ENCODE measurements around the gene MRPL32. TPM values are rescaled to one million over a fixed set of nuclear protein-coding genes. Genes with fewer than 3 reads are reported as not detected.

MRPL32 gene
- total RNA-seq, 2 donors from 2014 or later = 15.5 to 25.7 TPM

- peaks cover 3% of the 10 kb centered on the region for H3K4me1 ChIP-seq
- intact Hi-C loops (cut with DNase I) = no loop called here
- H3K4me3 ChIP-seq = no peak overlapping the region
- TF ChIP-seq POLR2A (IDR thresholded peaks at IDR 0.05) (no peak), CTCF (IDR thresholded peaks at IDR 0.05) (no peak)
- H3K9me3 ChIP-seq = no peaks in the 10 kb centered on the region
- no peak for ATAC-seq
- 63 to 79% methylated on average over 4 of the region's 4 CpGs for WGBS, 2 donors
- H3K36me3 ChIP-seq (replicated peaks in 1 of 2; ENCODE audit: insufficient read depth in 1 of 2, low read depth in 2 of 2) = peaks cover 0 to 13% of the 10 kb centered on the region in 2 donors
- H3K27me3 ChIP-seq = no peaks in the 10 kb centered on the region
- H3K27ac ChIP-seq = no peak overlapping the region
- no peak for DNase-seq
Observed at GRCh38 chr7:42939457-42940240, 7.5 kb downstream of the MRPL32 start.

GRCh38 chr7:42940985-42941847 is 9.0 kb downstream of the MRPL32 start:
- Histone ChIP-seq H3K9me3 (no peaks in the 10 kb centered on the region), H3K4me3 (no peak overlapping the region), H3K36me3 (replicated peaks in 1 of 2; ENCODE audit: insufficient read depth in 1 of 2, low read depth in 2 of 2) (peaks cover 0 to 5% of the 10 kb centered on the region in 2 donors), H3K27me3 (no peaks in the 10 kb centered on the region), H3K4me1 (no peaks in the 10 kb centered on the region), H3K27ac (no peak overlapping the region)
- intact Hi-C loops (cut with DNase I) = no loop called here
- DNase-seq (peak; percentile 74 to 89 (median 83)), ATAC-seq (peak; percentile 81)
- TF ChIP-seq CTCF (IDR thresholded peaks at IDR 0.05) (peak; percentile 73 to 89 (median 78)), POLR2A (IDR thresholded peaks at IDR 0.05) (no peak)
- 47 to 54% methylated on average over 13 of the region's 13 CpGs for WGBS, 2 donors

- DNase-seq (no peak), ATAC-seq (no peak)
- WGBS, 2 donors = 21 to 42% methylated on average over 4 of the region's 4 CpGs
- Histone ChIP-seq H3K36me3 (replicated peaks in 1 of 2; ENCODE audit: insufficient read depth in 1 of 2, low read depth in 2 of 2) (no peaks in the 10 kb centered on the region), H3K9me3 (no peaks in the 10 kb centered on the region), H3K27me3 (no peaks in the 10 kb centered on the region), H3K27ac (no peak overlapping the region), H3K4me1 (no peaks in the 10 kb centered on the region), H3K4me3 (no peak overlapping the region)
- intact Hi-C loops (cut with DNase I) = no loop called here
- TF ChIP-seq POLR2A (IDR thresholded peaks at IDR 0.05) = no peak
- TF ChIP-seq CTCF (IDR thresholded peaks at IDR 0.05) = no peak
Observed at GRCh38 chr7:42945821-42946626, 13.8 kb downstream of the MRPL32 start.

GRCh38 chr7:42946627-42946950 is 14.4 kb downstream of the MRPL32 start:
- Histone ChIP-seq H3K4me1 (no peaks in the 10 kb centered on the region), H3K36me3 (replicated peaks in 1 of 2; ENCODE audit: insufficient read depth in 1 of 2, low read depth in 2 of 2) (no peaks in the 10 kb centered on the region), H3K9me3 (no peaks in the 10 kb centered on the region), H3K27ac (no peak overlapping the region), H3K27me3 (no peaks in the 10 kb centered on the region), H3K4me3 (no peak overlapping the region)
- DNase-seq = no peak
- intact Hi-C loops (cut with DNase I) = no loop called here
- 94 to 100% methylated on average over 2 of the region's 2 CpGs for WGBS, 2 donors
- TF ChIP-seq CTCF (IDR thresholded peaks at IDR 0.05) (no peak), POLR2A (IDR thresholded peaks at IDR 0.05) (no peak)
- ATAC-seq = no peak

Measured in body of pancreas (tissue), 4 donors.